GM12865 (cell line): Measurements from ENCODE around the gene MAP3K12.
"Not testable (repeated sequence)": the region's sequence is repeated elsewhere in the genome, so short reads cannot be mapped to it uniquely, and the experiment has no call there.

Source experiments
- DNase-seq: peaks from one replicate; pipeline ENCODE4 v3.0.0; 2010; ENCODE audit warnings: low read depth
- H3K4me3 ChIP-seq: 2 replicates; pipeline ENCODE4 v1.5.1; 2011; ENCODE audit warnings: mild to moderate bottlenecking, low read depth, low read length, control low read depth
- CTCF ChIP-seq: IDR thresholded peaks from 2 replicates; pipeline ENCODE4 v1.5.1; 2011; ENCODE audit warnings: low read length, control low read depth, low read depth, inconsistent platforms; ENCODE audit not compliant: insufficient read depth; ENCODE audit errors: missing control alignments

Gene MAP3K12

GRCh38 chr12:53483225-53483978 is 15.9 kb downstream of the MAP3K12 start:
- DNase-seq = peak; percentile 33
- no peak overlapping the region for H3K4me3 ChIP-seq
- no peak for TF ChIP-seq CTCF

- no peak for TF ChIP-seq CTCF
- H3K4me3 ChIP-seq = no peak overlapping the region
- DNase-seq = no peak
Measured at GRCh38 chr12:53482626-53483168, 16.6 kb downstream of the MAP3K12 start.

- peak; percentile 18 for TF ChIP-seq CTCF
- peak; percentile 54 for DNase-seq
- H3K4me3 ChIP-seq = no peak overlapping the region
Measured at GRCh38 chr12:53481939-53482586, 17.2 kb downstream of the MAP3K12 start.

GRCh38 chr12:53481458-53481857 is 17.8 kb downstream of the MAP3K12 start:
- DNase-seq = not testable (repeated sequence)

GRCh38 chr12:53480491-53481442 is 18.5 kb downstream of the MAP3K12 start:
- no peak for DNase-seq
- TF ChIP-seq CTCF = no peak
- H3K4me3 ChIP-seq = no peak overlapping the region

More at GRCh38 chr12:53481458-53481857, 17.8 kb downstream of the MAP3K12 start:
- not testable (repeated sequence) for H3K4me3 ChIP-seq

- TF ChIP-seq CTCF = no peak
- H3K4me3 ChIP-seq = no peak overlapping the region
- DNase-seq = no peak
Measured at GRCh38 chr12:53479331-53479730, 19.9 kb downstream of the MAP3K12 start.
